Measurements from ENCODE around the gene RIF1. TPM values are rescaled to one million over a fixed set of nuclear protein-coding genes. Genes with fewer than 3 reads are reported as not detected.

The RIF1 gene, protein sequence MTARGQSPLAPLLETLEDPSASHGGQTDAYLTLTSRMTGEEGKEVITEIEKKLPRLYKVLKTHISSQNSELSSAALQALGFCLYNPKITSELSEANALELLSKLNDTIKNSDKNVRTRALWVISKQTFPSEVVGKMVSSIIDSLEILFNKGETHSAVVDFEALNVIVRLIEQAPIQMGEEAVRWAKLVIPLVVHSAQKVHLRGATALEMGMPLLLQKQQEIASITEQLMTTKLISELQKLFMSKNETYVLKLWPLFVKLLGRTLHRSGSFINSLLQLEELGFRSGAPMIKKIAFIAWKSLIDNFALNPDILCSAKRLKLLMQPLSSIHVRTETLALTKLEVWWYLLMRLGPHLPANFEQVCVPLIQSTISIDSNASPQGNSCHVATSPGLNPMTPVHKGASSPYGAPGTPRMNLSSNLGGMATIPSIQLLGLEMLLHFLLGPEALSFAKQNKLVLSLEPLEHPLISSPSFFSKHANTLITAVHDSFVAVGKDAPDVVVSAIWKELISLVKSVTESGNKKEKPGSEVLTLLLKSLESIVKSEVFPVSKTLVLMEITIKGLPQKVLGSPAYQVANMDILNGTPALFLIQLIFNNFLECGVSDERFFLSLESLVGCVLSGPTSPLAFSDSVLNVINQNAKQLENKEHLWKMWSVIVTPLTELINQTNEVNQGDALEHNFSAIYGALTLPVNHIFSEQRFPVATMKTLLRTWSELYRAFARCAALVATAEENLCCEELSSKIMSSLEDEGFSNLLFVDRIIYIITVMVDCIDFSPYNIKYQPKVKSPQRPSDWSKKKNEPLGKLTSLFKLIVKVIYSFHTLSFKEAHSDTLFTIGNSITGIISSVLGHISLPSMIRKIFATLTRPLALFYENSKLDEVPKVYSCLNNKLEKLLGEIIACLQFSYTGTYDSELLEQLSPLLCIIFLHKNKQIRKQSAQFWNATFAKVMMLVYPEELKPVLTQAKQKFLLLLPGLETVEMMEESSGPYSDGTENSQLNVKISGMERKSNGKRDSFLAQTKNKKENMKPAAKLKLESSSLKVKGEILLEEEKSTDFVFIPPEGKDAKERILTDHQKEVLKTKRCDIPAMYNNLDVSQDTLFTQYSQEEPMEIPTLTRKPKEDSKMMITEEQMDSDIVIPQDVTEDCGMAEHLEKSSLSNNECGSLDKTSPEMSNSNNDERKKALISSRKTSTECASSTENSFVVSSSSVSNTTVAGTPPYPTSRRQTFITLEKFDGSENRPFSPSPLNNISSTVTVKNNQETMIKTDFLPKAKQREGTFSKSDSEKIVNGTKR (N-terminal part only)
- polyA plus RNA-seq (2013): 29.5 TPM

GRCh38 chr2:151409601-151410484, at the start of gene RIF1:
RIF1 (plus strand) TSS chr2:151409902; CDS start chr2:151410424, 522 bp downstream.
- Histone ChIP-seq H3K9me3 (ENCODE audit: control extremely low read depth in 1 of 5, control insufficient read depth in 4 of 5, insufficient read depth in 2 of 5, low read depth in 1 of 5, low read length in 4 of 5) (no peaks in the 10 kb centered on the region), H3K27ac (ENCODE audit: insufficient read depth in 1 of 2, low read depth in 1 of 2, low read length in 2 of 2, poor library complexity in 1 of 2, severe bottlenecking in 2 of 2) (peak within 1 kb of the TSS; percentile 72 to 90), H3K4me3 (ENCODE audit: control insufficient read depth in 1 of 7, extremely low read depth in 1 of 7, insufficient read depth in 4 of 7, low read depth in 2 of 7, low read length in 6 of 7) (peak within 1 kb of the TSS; percentile 90 to 99 (median 93)), H3K36me3 (ENCODE audit: control insufficient read depth in 4 of 4, insufficient read depth in 4 of 4, low read length in 3 of 4) (peaks cover 7 to 31% (median 16%) of the 10 kb centered on the region in 4 experiments), H3K27me3 (replicated peaks in 2 of 5; ENCODE audit: control insufficient read depth in 4 of 5, insufficient read depth in 5 of 5, low read length in 4 of 5) (no peaks in the 10 kb centered on the region), H3K4me1 (ENCODE audit: control extremely low read depth in 1 of 4, control insufficient read depth in 4 of 4, insufficient read depth in 4 of 4, low read length in 3 of 4) (peaks cover 0 to 16% (median 9%) of the 10 kb centered on the region in 4 experiments)
- DNase-seq: peak; percentile 80 to 87 (median 86)
- ChIA-PET CTCF (interaction anchor here (0.6 to 2.0 kb wide), 6 partner anchors 20 to 1818 kb away, joined by 3 to 5 read pairs (median 3); partner anchors contain the start of gene NMI), POLR2A (interaction anchor here (0.6 to 1.6 kb wide), 2 partner anchors 120 to 436 kb away, joined by 3 to 8 read pairs; partner anchors contain the start of gene NMI)
- 2% methylated on average over 39 of the region's 65 CpGs for WGBS (ENCODE audit: insufficient coverage)

DNA sequence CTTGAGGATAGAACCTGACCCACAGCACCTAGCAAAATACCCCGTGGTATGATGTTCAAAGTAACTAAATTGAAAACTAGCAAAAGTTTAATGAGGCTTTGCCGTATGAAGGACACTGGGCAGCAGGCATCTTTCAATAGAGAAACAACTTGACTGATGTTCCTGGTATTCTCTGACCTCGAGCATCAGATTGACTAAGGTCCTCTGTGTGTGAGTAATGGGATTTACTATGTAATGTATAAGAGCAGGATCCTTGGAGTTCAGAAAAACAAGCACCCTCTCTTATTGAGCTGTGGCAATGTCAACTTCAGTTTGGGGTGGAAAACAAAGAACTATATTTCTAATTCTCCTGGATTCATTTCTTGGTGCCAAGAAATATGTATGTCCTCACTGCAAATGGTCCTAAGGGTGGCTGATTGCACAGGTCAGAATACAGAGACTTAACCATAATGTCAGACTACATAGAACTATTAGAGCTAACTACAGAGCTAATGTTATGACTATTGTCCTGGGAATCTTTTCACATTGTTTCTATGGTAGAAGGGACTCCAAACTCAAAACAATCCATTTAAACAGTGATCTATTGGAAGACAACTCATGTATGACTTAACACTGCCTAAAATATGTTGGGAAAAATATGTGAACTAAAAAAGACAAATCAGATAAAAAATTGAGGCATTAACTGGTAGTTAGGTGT, 47.9 kb upstream of the RIF1 start:
- H3K4me1 ChIP-seq (ENCODE audit: control extremely low read depth in 1 of 4, control insufficient read depth in 4 of 4, insufficient read depth in 4 of 4, low read length in 3 of 4): peaks cover 0 to 6% (median 3%) of the 10 kb centered on the region in 4 experiments
- H3K9me3 ChIP-seq (ENCODE audit: control extremely low read depth in 1 of 5, control insufficient read depth in 4 of 5, insufficient read depth in 2 of 5, low read depth in 1 of 5, low read length in 4 of 5): no peaks in the 10 kb centered on the region
- ChIA-PET POLR2A (no interaction called here), CTCF (interaction anchor here (0.7 to 1.4 kb wide), 2 partner anchors 10 to 14 kb away, joined by 3 read pairs; no protein-coding TSS in a partner anchor)
- 97% methylated on average over 3 of the region's 3 CpGs for WGBS (ENCODE audit: insufficient coverage)
- no peak overlapping the region for H3K27ac ChIP-seq (ENCODE audit: insufficient read depth in 1 of 2, low read depth in 1 of 2, low read length in 2 of 2, poor library complexity in 1 of 2, severe bottlenecking in 2 of 2)
- H3K4me3 ChIP-seq (ENCODE audit: control insufficient read depth in 1 of 7, extremely low read depth in 1 of 7, insufficient read depth in 4 of 7, low read depth in 2 of 7, low read length in 6 of 7): no peak overlapping the region
- DNase-seq: no peak
- no peaks in the 10 kb centered on the region for H3K36me3 ChIP-seq (ENCODE audit: control insufficient read depth in 4 of 4, insufficient read depth in 4 of 4, low read length in 3 of 4)
- no peaks in the 10 kb centered on the region for H3K27me3 ChIP-seq (replicated peaks in 2 of 5; ENCODE audit: control insufficient read depth in 4 of 5, insufficient read depth in 5 of 5, low read length in 4 of 5)

- WGBS (ENCODE audit: insufficient coverage): 48% methylated on average over 8 of the region's 8 CpGs
- Histone ChIP-seq H3K27ac (ENCODE audit: insufficient read depth in 1 of 2, low read depth in 1 of 2, low read length in 2 of 2, poor library complexity in 1 of 2, severe bottlenecking in 2 of 2) (no peak overlapping the region), H3K27me3 (replicated peaks in 2 of 5; ENCODE audit: control insufficient read depth in 4 of 5, insufficient read depth in 5 of 5, low read length in 4 of 5) (no peaks in the 10 kb centered on the region), H3K4me3 (ENCODE audit: control insufficient read depth in 1 of 7, extremely low read depth in 1 of 7, insufficient read depth in 4 of 7, low read depth in 2 of 7, low read length in 6 of 7) (peak overlapping the region in 2 of 7 experiments; percentile 14 to 40), H3K9me3 (ENCODE audit: control extremely low read depth in 1 of 5, control insufficient read depth in 4 of 5, insufficient read depth in 2 of 5, low read depth in 1 of 5, low read length in 4 of 5) (peaks cover 0 to 6% (median 0%) of the 10 kb centered on the region in 5 experiments), H3K36me3 (ENCODE audit: control insufficient read depth in 4 of 4, insufficient read depth in 4 of 4, low read length in 3 of 4) (no peaks in the 10 kb centered on the region), H3K4me1 (ENCODE audit: control extremely low read depth in 1 of 4, control insufficient read depth in 4 of 4, insufficient read depth in 4 of 4, low read length in 3 of 4) (peaks cover 0 to 6% (median 3%) of the 10 kb centered on the region in 4 experiments)
- POLR2A ChIA-PET: interaction anchor here (1.3 kb wide), 1 partner anchor 74 kb away, joined by 5 read pairs; the partner anchor contains the start of gene NMI
- CTCF ChIA-PET: no interaction called here
- DNase-seq: peak; percentile 45 to 84 (median 76)
Observed at GRCh38 chr2:151363709-151364108, 46.0 kb upstream of the RIF1 start.

- DNase-seq: no peak
- peaks cover 0 to 11% (median 0%) of the 10 kb centered on the region in 5 experiments for H3K9me3 ChIP-seq (ENCODE audit: control extremely low read depth in 1 of 5, control insufficient read depth in 4 of 5, insufficient read depth in 2 of 5, low read depth in 1 of 5, low read length in 4 of 5)
- H3K4me3 ChIP-seq (ENCODE audit: control insufficient read depth in 1 of 7, extremely low read depth in 1 of 7, insufficient read depth in 4 of 7, low read depth in 2 of 7, low read length in 6 of 7): no peak overlapping the region
- H3K27ac ChIP-seq (ENCODE audit: insufficient read depth in 1 of 2, low read depth in 1 of 2, low read length in 2 of 2, poor library complexity in 1 of 2, severe bottlenecking in 2 of 2): no peak overlapping the region
- H3K4me1 ChIP-seq (ENCODE audit: control extremely low read depth in 1 of 4, control insufficient read depth in 4 of 4, insufficient read depth in 4 of 4, low read length in 3 of 4): peaks cover 0 to 6% (median 3%) of the 10 kb centered on the region in 4 experiments
- H3K27me3 ChIP-seq (replicated peaks in 2 of 5; ENCODE audit: control insufficient read depth in 4 of 5, insufficient read depth in 5 of 5, low read length in 4 of 5): no peaks in the 10 kb centered on the region
- WGBS (ENCODE audit: insufficient coverage): 100% methylated on average over 1 of the region's 2 CpGs
- ChIA-PET CTCF (interaction anchor here (2.1 kb wide), 1 partner anchor 13 kb away, joined by 7 read pairs; no protein-coding TSS in a partner anchor), POLR2A (no interaction called here)
- H3K36me3 ChIP-seq (ENCODE audit: control insufficient read depth in 4 of 4, insufficient read depth in 4 of 4, low read length in 3 of 4): no peaks in the 10 kb centered on the region
Observed at GRCh38 chr2:151367571-151367970, 42.1 kb upstream of the RIF1 start.

DNA sequence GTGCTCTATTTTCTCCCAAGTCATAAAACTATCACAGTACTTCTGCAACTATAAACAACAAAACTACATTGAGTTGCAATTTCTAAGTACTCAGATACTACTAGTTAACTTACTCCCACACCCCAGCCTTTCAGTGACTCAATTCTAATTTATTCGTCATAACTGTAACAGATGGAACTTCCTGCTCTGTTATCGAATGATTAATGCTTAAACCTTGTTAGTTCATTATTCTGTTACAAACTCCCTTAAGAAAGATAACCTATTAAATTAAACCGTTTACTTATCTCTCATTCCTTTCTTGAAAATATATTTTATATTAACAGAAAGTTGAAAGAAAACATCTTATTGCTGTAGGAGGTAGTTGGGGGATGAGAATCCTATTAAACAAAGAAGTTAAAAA, 35.3 kb upstream of the RIF1 start:
- Histone ChIP-seq H3K27ac (ENCODE audit: insufficient read depth in 1 of 2, low read depth in 1 of 2, low read length in 2 of 2, poor library complexity in 1 of 2, severe bottlenecking in 2 of 2) (no peak overlapping the region), H3K27me3 (replicated peaks in 2 of 5; ENCODE audit: control insufficient read depth in 4 of 5, insufficient read depth in 5 of 5, low read length in 4 of 5) (no peaks in the 10 kb centered on the region), H3K36me3 (ENCODE audit: control insufficient read depth in 4 of 4, insufficient read depth in 4 of 4, low read length in 3 of 4) (no peaks in the 10 kb centered on the region), H3K4me3 (ENCODE audit: control insufficient read depth in 1 of 7, extremely low read depth in 1 of 7, insufficient read depth in 4 of 7, low read depth in 2 of 7, low read length in 6 of 7) (no peak overlapping the region), H3K9me3 (ENCODE audit: control extremely low read depth in 1 of 5, control insufficient read depth in 4 of 5, insufficient read depth in 2 of 5, low read depth in 1 of 5, low read length in 4 of 5) (peaks cover 0 to 1% (median 0%) of the 10 kb centered on the region in 5 experiments), H3K4me1 (ENCODE audit: control extremely low read depth in 1 of 4, control insufficient read depth in 4 of 4, insufficient read depth in 4 of 4, low read length in 3 of 4) (peaks cover 0 to 5% (median 0%) of the 10 kb centered on the region in 4 experiments)
- POLR2A ChIA-PET: no interaction called here
- CTCF ChIA-PET: no interaction called here
- WGBS (ENCODE audit: insufficient coverage): 13% methylated on average over 1 of the region's 3 CpGs
- DNase-seq: peak; percentile 32 to 89 (median 75)

Measured in common myeloid progenitor, CD34-positive (primary cell).